ENCODE data around the gene CACNB3.
A peak's percentile ranks its signal among the peaks of the same experiment; 100 is the strongest.
"Not testable (repeated sequence)": the region's sequence is repeated elsewhere in the genome, so short reads cannot be mapped to it uniquely, and the experiment has no call there.

The CACNB3 gene

GRCh38 chr12:48857278-48857994 is 39.1 kb downstream of the CACNB3 start:
- no peak for DNase-seq

GRCh38 chr12:48858043-48858442 is 39.7 kb downstream of the CACNB3 start:
- DNase-seq: no peak

- no peak for DNase-seq
These were observed 41.3 kb downstream of the CACNB3 start for GRCh38 chr12:48859607-48860006.

DNA sequence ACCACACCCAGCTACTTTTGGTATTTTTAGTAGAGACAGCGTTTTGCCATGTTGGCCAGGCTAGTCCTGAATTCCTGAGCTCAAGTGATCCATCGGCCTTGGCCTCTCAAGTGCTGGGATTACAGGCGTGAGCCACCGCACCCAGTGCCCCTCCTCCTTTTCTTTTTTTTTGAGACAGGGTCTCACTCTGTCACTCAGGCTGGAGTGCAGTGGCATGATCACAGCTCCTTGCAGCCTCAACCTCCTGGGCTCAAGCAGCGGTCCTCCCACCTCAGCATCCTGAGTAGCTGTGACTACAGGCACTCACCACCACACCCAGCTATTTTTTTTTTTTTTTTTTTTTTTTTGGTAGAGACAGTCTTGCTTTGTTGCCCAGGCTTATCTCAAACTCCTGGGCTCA is 41.9 kb downstream of the CACNB3 start:
- DNase-seq: not testable (repeated sequence)

DNA sequence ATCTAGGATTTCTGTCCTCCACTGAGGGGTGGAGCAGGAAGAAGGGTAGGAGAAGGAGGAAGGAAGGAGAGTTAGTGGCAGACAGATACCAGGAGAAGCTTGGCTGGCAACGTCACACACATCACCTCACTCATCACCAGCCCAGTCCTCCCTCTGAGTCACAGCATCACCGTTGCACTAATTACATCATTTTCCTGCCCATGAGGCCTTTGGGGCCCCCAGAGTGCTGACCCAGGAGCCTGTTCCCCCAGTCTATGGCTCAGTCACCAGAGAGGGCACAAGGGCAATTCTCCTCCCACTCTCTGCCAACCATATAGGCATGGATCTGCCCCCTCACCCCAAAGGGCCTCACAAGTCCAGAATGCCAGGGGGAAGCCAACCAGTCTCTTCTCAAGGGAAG is 42.8 kb downstream of the CACNB3 start:
- DNase-seq: no peak

DNA sequence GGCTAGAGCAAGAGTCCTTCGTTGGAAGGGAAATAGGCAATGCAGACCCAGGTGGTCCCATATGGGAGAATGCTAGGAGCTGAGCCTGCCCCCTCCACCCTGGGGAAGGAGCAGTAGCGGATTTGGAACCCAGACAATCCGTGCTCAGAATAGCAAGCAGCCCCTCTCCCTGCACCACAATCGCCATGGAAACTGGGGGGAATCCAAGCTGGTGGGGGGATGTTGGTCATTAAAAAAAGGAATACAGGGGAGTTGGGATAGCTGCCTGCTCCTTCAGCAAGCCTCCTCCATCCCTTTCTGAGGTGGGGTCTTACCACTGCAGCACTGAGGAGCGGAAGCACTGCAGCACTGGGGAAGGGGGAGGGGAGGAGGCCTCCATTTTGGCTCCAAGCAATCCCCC is 44.5 kb downstream of the CACNB3 start:
- DNase-seq: no peak

- DNase-seq: no peak
These were observed 45.0 kb downstream of the CACNB3 start for GRCh38 chr12:48863291-48863690.

- DNase-seq: peak; percentile 61
These were observed 47.2 kb downstream of the CACNB3 start, which contains the start of gene RND1 for GRCh38 chr12:48865281-48866051. Gene RND1 (minus strand): TSS chr12:48865870. CDS start chr12:48865767, 103 bp downstream.

DNA sequence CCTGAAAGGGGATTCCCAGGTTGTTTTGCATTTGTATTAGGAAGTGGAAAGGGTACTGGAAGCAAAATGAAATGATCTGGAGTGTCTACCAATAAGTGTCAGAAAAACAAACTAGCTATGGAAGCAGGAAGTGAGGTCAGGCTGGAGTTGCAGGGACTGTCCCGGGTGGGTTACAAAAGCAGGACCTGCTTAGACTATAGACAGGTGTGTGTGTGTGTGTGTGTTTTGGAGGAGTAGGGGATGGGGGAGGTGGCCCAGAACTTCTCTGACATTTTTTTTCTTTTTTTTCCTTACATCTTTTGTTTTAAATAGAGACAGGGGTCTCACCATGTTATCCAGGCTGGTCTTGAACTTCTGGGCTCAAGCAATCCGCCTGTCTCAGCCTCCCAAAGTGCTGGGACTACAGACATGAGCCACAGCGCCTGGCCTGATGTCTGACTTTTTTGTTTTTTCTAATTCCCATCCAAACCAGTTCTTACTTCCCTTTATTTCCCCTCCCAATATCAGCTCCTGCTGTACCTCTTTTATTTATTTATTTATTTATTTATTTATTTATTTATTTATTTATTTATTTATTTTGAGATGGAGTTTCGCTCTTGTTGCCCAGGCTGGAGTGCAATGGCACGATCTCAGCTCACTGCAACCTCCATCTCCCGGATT is 47.9 kb downstream of the CACNB3 start:
- no peak for DNase-seq

DNA sequence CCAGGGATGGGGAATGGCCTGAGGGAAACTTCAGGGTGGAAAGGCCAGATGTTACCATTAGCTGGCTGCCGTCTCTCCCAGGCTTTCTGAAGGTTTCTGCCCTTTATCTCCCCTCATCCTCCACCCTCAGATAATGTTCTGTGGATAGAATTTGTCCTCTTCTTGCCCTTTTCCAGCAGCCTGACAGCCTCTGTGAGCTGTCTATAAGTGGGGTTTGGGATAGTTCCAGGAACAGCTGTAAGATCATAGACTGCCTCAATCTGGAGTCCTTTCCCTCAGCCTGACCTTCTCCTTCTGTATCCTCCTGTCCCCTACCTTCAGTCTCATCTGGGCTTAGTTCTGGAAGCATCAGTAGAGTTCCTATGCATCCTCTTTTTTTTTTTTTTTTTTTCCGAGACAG is 50.2 kb downstream of the CACNB3 start:
- DNase-seq: no peak

DNA sequence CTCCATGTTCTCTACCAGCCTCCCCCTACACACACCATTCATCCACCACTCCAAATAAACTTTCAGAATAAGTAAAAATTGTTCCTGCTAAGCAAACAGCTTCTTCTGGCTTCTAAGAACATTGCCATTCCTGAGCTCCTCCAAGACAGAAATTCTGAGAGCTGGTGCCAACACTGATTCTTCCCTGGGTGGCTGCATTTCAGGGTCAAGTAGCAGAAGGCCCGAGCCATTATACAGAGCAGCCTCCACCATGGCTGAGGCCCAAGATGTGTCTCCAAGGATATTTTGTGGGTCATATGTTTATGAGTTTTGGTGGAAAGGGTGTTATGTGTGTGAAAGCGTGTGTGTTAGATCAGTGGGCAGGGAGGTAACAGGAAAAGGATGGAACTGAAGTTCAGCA is 50.9 kb downstream of the CACNB3 start:
- DNase-seq: no peak

DNA sequence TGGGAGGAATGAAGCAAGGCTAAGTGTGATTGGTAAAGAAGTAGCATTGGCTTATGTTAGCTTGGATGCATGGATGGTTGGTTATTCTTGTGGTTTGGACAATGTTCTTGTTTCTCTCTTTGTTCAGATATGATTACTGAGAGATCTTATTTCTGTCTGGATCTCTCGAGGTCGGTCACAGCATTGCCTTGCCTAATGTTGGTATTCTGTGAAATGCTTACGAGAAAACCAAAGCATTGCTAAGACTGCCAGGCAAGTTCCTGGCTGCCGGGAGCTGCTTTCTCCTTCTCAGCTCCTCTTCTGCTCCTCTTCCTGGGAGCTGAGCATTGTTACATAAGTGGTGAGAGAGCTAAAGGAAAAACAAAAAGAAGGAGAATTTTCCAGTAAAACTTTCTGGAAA is 54.8 kb downstream of the CACNB3 start:
- DNase-seq: no peak

DNA sequence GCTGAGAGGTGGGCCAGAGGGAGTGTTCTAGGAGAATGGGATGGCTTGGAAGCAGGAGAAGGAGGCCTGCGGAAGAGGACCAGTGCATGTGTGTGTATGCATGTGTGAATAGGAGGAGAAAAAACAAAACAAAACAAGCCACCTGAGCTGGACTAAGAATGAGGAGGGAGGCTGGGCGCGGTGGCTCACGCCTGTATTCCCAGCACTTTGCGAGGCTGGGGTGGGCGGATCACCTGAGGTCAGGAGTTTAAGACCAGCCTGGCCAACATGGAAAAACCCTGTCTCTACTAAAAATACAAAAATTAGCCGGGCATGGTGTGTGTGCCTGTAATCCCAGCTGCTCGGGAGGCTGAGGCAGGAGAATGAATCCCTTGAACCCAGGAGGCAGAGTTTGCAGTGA is 55.2 kb downstream of the CACNB3 start:
- not testable (repeated sequence) for DNase-seq

GRCh38 chr12:48875944-48876515 is 57.7 kb downstream of the CACNB3 start:
- no peak for DNase-seq
